ENCODE data around the gene OTOG.

OTOG gene

GRCh38 chr11:17651681-17652080 lies 104.6 kb downstream of the OTOG start:
- Histone ChIP-seq H3K9me3 (no peaks in the 10 kb centered on the region), H3K4me3 (ENCODE audit: low read depth, low read length) (no peak overlapping the region), H3K27me3 (no peaks in the 10 kb centered on the region), H3K36me3 (no peaks in the 10 kb centered on the region), H3K4me1 (no peaks in the 10 kb centered on the region)
- DNase-seq = no peak
- no peak for TF ChIP-seq CTCF (IDR thresholded peaks at IDR 0.05; ENCODE audit: low read depth, low read length)

- TF ChIP-seq CTCF (IDR thresholded peaks at IDR 0.05; ENCODE audit: low read depth, low read length) = no peak
- Histone ChIP-seq H3K4me1 (no peaks in the 10 kb centered on the region), H3K9me3 (no peaks in the 10 kb centered on the region), H3K27me3 (no peaks in the 10 kb centered on the region), H3K4me3 (ENCODE audit: low read depth, low read length) (no peak overlapping the region), H3K36me3 (no peaks in the 10 kb centered on the region)
- no peak for DNase-seq
Measured at GRCh38 chr11:17652556-17652955, 105.5 kb downstream of the OTOG start.

- no peak for DNase-seq
- Histone ChIP-seq H3K36me3 (no peaks in the 10 kb centered on the region), H3K9me3 (no peaks in the 10 kb centered on the region), H3K27me3 (no peaks in the 10 kb centered on the region), H3K4me3 (ENCODE audit: low read depth, low read length) (no peak overlapping the region), H3K4me1 (no peaks in the 10 kb centered on the region)
- no peak for TF ChIP-seq CTCF (IDR thresholded peaks at IDR 0.05; ENCODE audit: low read depth, low read length)
Measured at GRCh38 chr11:17653611-17654010, 106.6 kb downstream of the OTOG start.

GRCh38 chr11:17655682-17656081 lies 108.6 kb downstream of the OTOG start:
- DNase-seq = no peak

GRCh38 chr11:17658211-17658610 lies 111.2 kb downstream of the OTOG start:
- Histone ChIP-seq H3K36me3 (no peaks in the 10 kb centered on the region), H3K27me3 (no peaks in the 10 kb centered on the region)
- DNase-seq = no peak

More at GRCh38 chr11:17655682-17656081, 108.6 kb downstream of the OTOG start:
- no peaks in the 10 kb centered on the region for H3K4me1 ChIP-seq
- H3K36me3 ChIP-seq = no peaks in the 10 kb centered on the region
- H3K9me3 ChIP-seq = no peaks in the 10 kb centered on the region
- no peaks in the 10 kb centered on the region for H3K27me3 ChIP-seq
- TF ChIP-seq CTCF (IDR thresholded peaks at IDR 0.05; ENCODE audit: low read depth, low read length) = no peak
- H3K4me3 ChIP-seq (ENCODE audit: low read depth, low read length) = no peak overlapping the region

GRCh38 chr11:17668166-17668565 lies 121.1 kb downstream of the OTOG start:
- no peak for DNase-seq
- TF ChIP-seq CTCF (IDR thresholded peaks at IDR 0.05; ENCODE audit: low read depth, low read length) = no peak
- H3K36me3 ChIP-seq = no peaks in the 10 kb centered on the region
- peaks cover 5% of the 10 kb centered on the region; the same call in 1 of the 2 replicates for H3K27me3 ChIP-seq
- no peak overlapping the region for H3K4me3 ChIP-seq (ENCODE audit: low read depth, low read length)
- no peaks in the 10 kb centered on the region for H3K4me1 ChIP-seq
- no peaks in the 10 kb centered on the region for H3K9me3 ChIP-seq

More at GRCh38 chr11:17658211-17658610, 111.2 kb downstream of the OTOG start:
- TF ChIP-seq CTCF (IDR thresholded peaks at IDR 0.05; ENCODE audit: low read depth, low read length) = no peak
- Histone ChIP-seq H3K4me3 (ENCODE audit: low read depth, low read length) (no peak overlapping the region), H3K4me1 (no peaks in the 10 kb centered on the region), H3K9me3 (no peaks in the 10 kb centered on the region)

Measured in BE2C (cell line).